Measurements from ENCODE around the gene GUCA2A.

The GUCA2A gene

GRCh38 chr1:42176902-42177519 lies 12.5 kb upstream of the GUCA2A start:
- DNase-seq = peak; percentile 25

- no peak for DNase-seq
Measured at GRCh38 chr1:42175314-42176054, 10.9 kb upstream of the GUCA2A start.

- DNase-seq = no peak
Measured at GRCh38 chr1:42173961-42174735, 9.6 kb upstream of the GUCA2A start.

- peak; percentile 48 for DNase-seq
Measured at GRCh38 chr1:42173155-42173933, 8.8 kb upstream of the GUCA2A start.

GRCh38 chr1:42172381-42173133 lies 8.0 kb upstream of the GUCA2A start:
- DNase-seq = no peak

- DNase-seq = no peak
Measured at GRCh38 chr1:42171679-42172266, 7.2 kb upstream of the GUCA2A start.

- DNase-seq = no peak
Measured at GRCh38 chr1:42170779-42171621, 6.5 kb upstream of the GUCA2A start.

- no peak for DNase-seq
Measured at GRCh38 chr1:42168763-42169162, 4.2 kb upstream of the GUCA2A start.

GRCh38 chr1:42168391-42168670 lies 3.8 kb upstream of the GUCA2A start:
- peak; percentile 82 for DNase-seq

GRCh38 chr1:42167611-42168390 lies 3.3 kb upstream of the GUCA2A start:
- DNase-seq = no peak

- no peak for DNase-seq
Measured at GRCh38 chr1:42165511-42166210, 1.1 kb upstream of the GUCA2A start.

- no peak for DNase-seq
Measured at GRCh38 chr1:42163536-42164503, 725 bp downstream of the GUCA2A start.

GRCh38 chr1:42163114-42163513 lies 1.4 kb downstream of the GUCA2A start:
- no peak for DNase-seq

- no peak for DNase-seq
Measured at GRCh38 chr1:42162181-42162580, 2.4 kb downstream of the GUCA2A start.

GRCh38 chr1:42158189-42158588 lies 6.4 kb downstream of the GUCA2A start:
- DNase-seq = no peak

GRCh38 chr1:42157667-42158066 lies 6.9 kb downstream of the GUCA2A start:
- DNase-seq = peak; percentile 6

- DNase-seq = no peak
Measured at GRCh38 chr1:42155362-42155761, 9.2 kb downstream of the GUCA2A start.

- no peak for DNase-seq
Measured at GRCh38 chr1:42154685-42155084, 9.9 kb downstream of the GUCA2A start.
